ENCODE data around the gene ANKRD16. TPM values are rescaled to one million over a fixed set of nuclear protein-coding genes. Genes with fewer than 3 reads are reported as not detected.
"Not testable (repeated sequence)": the region's sequence is repeated elsewhere in the genome, so short reads cannot be mapped to it uniquely, and the experiment has no call there.

ANKRD16 gene
- total RNA-seq, 3 donors from 2014 or later (not counting 1 experiment from before 2014, with no cell fraction given), result 2.6 to 3.1 (median 3.0) TPM

DNA sequence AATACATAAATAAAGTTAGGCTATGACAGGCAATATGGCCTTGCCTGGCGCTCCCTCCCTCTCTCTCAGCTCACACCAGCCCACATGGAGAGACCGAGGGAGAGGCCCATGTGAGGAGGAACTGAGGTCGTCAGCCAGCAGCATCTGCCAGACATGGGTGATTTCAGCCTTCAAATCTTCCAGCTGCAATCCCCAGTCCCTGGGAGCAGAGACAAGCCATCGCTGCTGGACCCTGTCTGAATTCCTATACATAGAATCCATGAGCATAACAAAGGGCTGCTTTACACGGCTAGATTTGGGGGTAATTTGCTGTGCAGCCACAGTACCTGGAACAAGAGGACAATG is 35.6 kb downstream of the ANKRD16 start:
- H3K4me1 ChIP-seq (ENCODE audit: control insufficient read depth, insufficient read depth, low read length), result peaks cover 20% of the 10 kb centered on the region
- H3K27me3 Mint-ChIP-seq (ENCODE audit: low read depth in 2 of 2), result peaks cover 0 to 3% of the 10 kb centered on the region in 2 donors
- H3K9me3 ChIP-seq (ENCODE audit: control insufficient read depth, insufficient read depth, low read length), result no peaks in the 10 kb centered on the region
- peaks cover 0 to 5% of the 10 kb centered on the region in 2 donors for H3K4me1 Mint-ChIP-seq
- no peak overlapping the region for H3K27ac ChIP-seq (ENCODE audit: low read length)
- no peaks in the 10 kb centered on the region for H3K27me3 ChIP-seq (ENCODE audit: control insufficient read depth, insufficient read depth, low read length)
- ATAC-seq (no peak), DNase-seq (no peak)
- H3K4me3 Mint-ChIP-seq, result no peak overlapping the region
- H3K36me3 Mint-ChIP-seq, result no peaks in the 10 kb centered on the region
- H3K9me3 Mint-ChIP-seq, result no peaks in the 10 kb centered on the region
- 85% methylated on average over 5 of the region's 5 CpGs for WGBS (ENCODE audit: insufficient coverage)
- no peaks in the 10 kb centered on the region for H3K36me3 ChIP-seq (ENCODE audit: control insufficient read depth, insufficient read depth, low read length)
- H3K4me3 ChIP-seq (ENCODE audit: low read length), result no peak overlapping the region
- H3K27ac Mint-ChIP-seq, result no peak overlapping the region
- intact Hi-C loops (cut with micrococcal nuclease), result no loop called here
- TF ChIP-seq, protein P1, sequence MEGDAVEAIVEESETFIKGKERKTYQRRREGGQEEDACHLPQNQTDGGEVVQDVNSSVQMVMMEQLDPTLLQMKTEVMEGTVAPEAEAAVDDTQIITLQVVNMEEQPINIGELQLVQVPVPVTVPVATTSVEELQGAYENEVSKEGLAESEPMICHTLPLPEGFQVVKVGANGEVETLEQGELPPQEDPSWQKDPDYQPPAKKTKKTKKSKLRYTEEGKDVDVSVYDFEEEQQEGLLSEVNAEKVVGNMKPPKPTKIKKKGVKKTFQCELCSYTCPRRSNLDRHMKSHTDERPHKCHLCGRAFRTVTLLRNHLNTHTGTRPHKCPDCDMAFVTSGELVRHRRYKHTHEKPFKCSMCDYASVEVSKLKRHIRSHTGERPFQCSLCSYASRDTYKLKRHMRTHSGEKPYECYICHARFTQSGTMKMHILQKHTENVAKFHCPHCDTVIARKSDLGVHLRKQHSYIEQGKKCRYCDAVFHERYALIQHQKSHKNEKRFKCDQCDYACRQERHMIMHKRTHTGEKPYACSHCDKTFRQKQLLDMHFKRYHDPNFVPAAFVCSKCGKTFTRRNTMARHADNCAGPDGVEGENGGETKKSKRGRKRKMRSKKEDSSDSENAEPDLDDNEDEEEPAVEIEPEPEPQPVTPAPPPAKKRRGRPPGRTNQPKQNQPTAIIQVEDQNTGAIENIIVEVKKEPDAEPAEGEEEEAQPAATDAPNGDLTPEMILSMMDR (IDR thresholded peaks at IDR 0.05), result no peak

DNA sequence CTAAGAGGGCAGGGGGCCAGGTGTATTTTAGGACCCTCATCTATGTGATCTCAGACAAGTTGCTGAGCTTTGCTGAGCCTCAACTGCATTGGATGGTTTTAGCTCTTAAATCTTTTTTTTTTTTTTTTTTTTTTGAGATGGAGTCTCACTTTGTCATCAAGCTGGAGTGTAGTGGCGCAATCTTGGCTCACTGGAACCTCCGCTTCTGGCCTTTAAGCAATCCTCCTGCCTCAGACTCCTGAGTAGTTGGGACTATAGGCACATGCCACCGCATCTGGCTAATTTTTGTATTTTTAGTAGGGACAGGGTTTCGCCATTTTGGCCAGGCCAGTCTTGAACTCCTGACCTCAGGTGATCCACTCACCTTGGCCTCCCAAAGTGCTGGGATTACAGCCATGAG is 43.0 kb downstream of the ANKRD16 start:
- WGBS (ENCODE audit: insufficient coverage), result 98% methylated on average over 4 of the region's 4 CpGs
- H3K4me3 Mint-ChIP-seq, result not testable (repeated sequence)

DNA sequence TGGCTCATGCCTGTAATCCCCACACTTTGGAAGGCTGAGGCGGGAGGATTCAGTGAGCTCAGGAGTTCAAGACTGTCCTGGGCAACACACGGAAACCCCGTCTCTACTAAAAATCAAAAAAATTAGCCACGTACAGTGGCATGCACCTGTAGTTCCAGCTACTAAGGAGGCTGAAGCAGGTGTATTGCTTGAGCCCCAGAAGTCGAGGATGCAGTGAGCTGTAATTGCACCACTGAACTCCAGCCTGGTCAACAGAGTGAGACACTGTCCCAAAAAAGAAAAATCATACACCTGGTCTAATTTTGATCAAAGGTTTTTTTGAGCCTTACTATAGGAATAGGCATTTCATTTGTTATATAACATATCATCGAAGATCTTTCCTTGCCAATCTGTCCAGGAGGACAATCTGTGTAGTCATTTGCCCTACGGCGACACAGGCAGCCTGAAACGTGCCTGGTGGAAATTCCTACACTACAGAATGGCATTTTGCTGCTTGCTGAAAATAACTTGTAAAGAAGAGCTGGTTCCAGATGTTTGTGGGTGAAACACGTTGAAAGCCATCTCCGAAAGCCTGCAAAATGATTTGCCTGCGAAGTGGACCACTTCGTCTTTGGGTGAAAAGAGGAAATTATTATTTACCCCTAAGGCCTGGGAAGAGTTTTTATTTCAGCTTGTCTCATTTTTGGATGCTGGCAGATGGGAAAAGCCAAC is 45.2 kb downstream of the ANKRD16 start:
- peaks cover 9% of the 10 kb centered on the region for H3K4me1 ChIP-seq (ENCODE audit: control insufficient read depth, insufficient read depth, low read length)
- no peaks in the 10 kb centered on the region for H3K27me3 ChIP-seq (ENCODE audit: control insufficient read depth, insufficient read depth, low read length)
- H3K9me3 ChIP-seq (ENCODE audit: control insufficient read depth, insufficient read depth, low read length), result no peaks in the 10 kb centered on the region
- WGBS (ENCODE audit: insufficient coverage), result 65% methylated on average over 13 of the region's 13 CpGs
- H3K4me1 Mint-ChIP-seq, result no peaks in the 10 kb centered on the region
- H3K9me3 Mint-ChIP-seq, result no peaks in the 10 kb centered on the region
- H3K36me3 ChIP-seq (ENCODE audit: control insufficient read depth, insufficient read depth, low read length), result no peaks in the 10 kb centered on the region
- no peaks in the 10 kb centered on the region for H3K36me3 Mint-ChIP-seq
- no peak for DNase-seq
- peak overlapping the region; percentile 53 for H3K27ac ChIP-seq (ENCODE audit: low read length)
- H3K4me3 ChIP-seq (ENCODE audit: low read length), result no peak overlapping the region
- peaks cover 0 to 6% of the 10 kb centered on the region in 2 donors for H3K27me3 Mint-ChIP-seq (ENCODE audit: low read depth in 2 of 2)
- intact Hi-C loops (cut with micrococcal nuclease), result no loop called here
- TF ChIP-seq, protein P1 (IDR thresholded peaks at IDR 0.05), result no peak
- H3K4me3 Mint-ChIP-seq, result no peak overlapping the region
- no peak for ATAC-seq
- no peak overlapping the region for H3K27ac Mint-ChIP-seq

More for the DNA sequence above, 43.0 kb downstream of the ANKRD16 start:
- H3K9me3 ChIP-seq (ENCODE audit: control insufficient read depth, insufficient read depth, low read length); H3K27me3 Mint-ChIP-seq (ENCODE audit: low read depth in 2 of 2); DNase-seq; H3K4me3 ChIP-seq (ENCODE audit: low read length); H3K27me3 ChIP-seq (ENCODE audit: control insufficient read depth, insufficient read depth, low read length); H3K27ac Mint-ChIP-seq; H3K4me1 ChIP-seq (ENCODE audit: control insufficient read depth, insufficient read depth, low read length); H3K9me3 Mint-ChIP-seq; H3K36me3 ChIP-seq (ENCODE audit: control insufficient read depth, insufficient read depth, low read length); H3K36me3 Mint-ChIP-seq; H3K4me1 Mint-ChIP-seq; intact Hi-C loops (cut with micrococcal nuclease); ATAC-seq: not testable (repeated sequence)
- H3K27ac ChIP-seq (ENCODE audit: low read length), result peak overlapping the region; percentile 24

DNA sequence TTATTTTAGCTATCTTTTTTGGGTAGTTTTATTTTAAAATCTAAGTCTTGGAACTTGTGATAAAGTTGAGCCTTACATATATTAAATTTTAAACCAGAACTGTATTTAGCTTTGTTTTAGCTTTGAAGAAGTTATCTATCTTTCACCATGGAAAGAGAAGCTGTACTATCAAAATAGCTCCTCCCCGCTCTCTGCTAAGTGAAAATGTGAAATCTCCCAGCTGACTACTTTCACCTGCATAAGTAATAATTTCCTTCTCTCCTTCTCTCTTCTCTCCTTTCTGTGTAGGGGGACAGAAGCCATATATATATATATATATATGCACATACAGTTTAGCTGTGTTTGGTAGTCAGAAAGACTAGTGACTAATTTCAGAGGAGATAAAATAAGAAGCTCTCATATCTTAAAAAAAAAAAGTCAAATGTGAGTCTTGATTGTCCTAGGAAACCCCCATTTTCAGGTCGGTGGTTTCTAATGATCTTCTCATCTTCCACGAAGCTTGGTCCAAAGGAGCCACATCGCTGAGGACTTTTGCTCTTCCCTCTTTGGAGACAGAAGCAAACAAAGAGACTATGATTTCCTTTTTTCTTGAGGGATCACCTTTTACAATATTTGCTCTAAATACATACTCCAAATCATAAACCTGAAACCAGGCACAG is 45.9 kb downstream of the ANKRD16 start:
- Mint-ChIP-seq H3K27ac (no peak overlapping the region), H3K27me3 (ENCODE audit: low read depth in 2 of 2) (peaks cover 0 to 8% of the 10 kb centered on the region in 2 donors), H3K9me3 (no peaks in the 10 kb centered on the region), H3K4me1 (no peaks in the 10 kb centered on the region), H3K36me3 (no peaks in the 10 kb centered on the region), H3K4me3 (no peak overlapping the region)
- Histone ChIP-seq H3K27ac (ENCODE audit: low read length) (peak overlapping the region; percentile 53), H3K36me3 (ENCODE audit: control insufficient read depth, insufficient read depth, low read length) (no peaks in the 10 kb centered on the region), H3K27me3 (ENCODE audit: control insufficient read depth, insufficient read depth, low read length) (no peaks in the 10 kb centered on the region), H3K4me1 (ENCODE audit: control insufficient read depth, insufficient read depth, low read length) (peaks cover 9% of the 10 kb centered on the region), H3K4me3 (ENCODE audit: low read length) (no peak overlapping the region), H3K9me3 (ENCODE audit: control insufficient read depth, insufficient read depth, low read length) (no peaks in the 10 kb centered on the region)
- 45% methylated on average over 4 of the region's 4 CpGs for WGBS (ENCODE audit: insufficient coverage)
- intact Hi-C loops (cut with micrococcal nuclease), result no loop called here
- ATAC-seq (no peak), DNase-seq (no peak)
- TF ChIP-seq, protein P1 (IDR thresholded peaks at IDR 0.05), result no peak
